HCT116 (cell line): ENCODE results near the gene GSTM3. TPM values are rescaled to one million over a fixed set of nuclear protein-coding genes. Genes with fewer than 3 reads are reported as not detected.

Experiments
- ATAC-seq: fragments of 200-7000 bp; cut with Tn5 transposase; 2 replicates; pipeline ENCODE4 v1.9.1; 2020; ENCODE audit warnings: mild to moderate bottlenecking, moderate library complexity
- BruUV-seq: library from RNA; stranded (reverse); fragments of 400-500 nt; replicated peaks from 2 replicates; lab custom pipeline; 2021; lab: Mats Ljungman, UMichigan
- CTCF ChIA-PET: fragments of 300-600 bp; sonication (Branson Sonifier 250); formaldehyde crosslinking; loops from one replicate; lab custom pipeline; 2021; ENCODE audit warnings: antibody characterized with exemption; lab: Charles Lee
- POLR2A ChIA-PET: fragments of 300-600, 350-600 bp; sonication (Branson Sonifier 250); formaldehyde crosslinking; loops from one replicate; lab custom pipeline; 2021; ENCODE audit warnings: antibody characterized with exemption; lab: Charles Lee
- RAD21 ChIA-PET, 2 experiments: fragments of 300-600 bp; sonication (Branson Sonifier 250); formaldehyde crosslinking; loops; one replicate each; lab custom pipeline; 2023; ENCODE audit warnings: low total read pairs in 2 of 2; ENCODE audit not compliant: uncharacterized antibody in 2 of 2, unreplicated experiment in 2 of 2, low non-redundant PET in 1 of 2; lab: Charles Lee
- DNase-seq: peaks from one replicate; pipeline ENCODE4 v3.0.0-alpha.2; 2010; ENCODE audit warnings: low read depth, low spot score
- H2AFZ ChIP-seq: fragments of 200-600 bp; shearing (Covaris generic), sonication (generic); 2 replicates; pipeline ENCODE4 v1.6.1; 2017; ENCODE audit warnings: low read depth, mixed run types, mixed read lengths, antibody characterized with exemption, low read length; ENCODE audit not compliant: poor library complexity, severe bottlenecking
- H3K27ac ChIP-seq: 2 replicates; pipeline ENCODE4 v1.5.1; 2012; ENCODE audit warnings: low read depth, low read length
- H3K27me3 ChIP-seq: fragments of 200-600 bp; sonication (generic); 2 replicates; pipeline ENCODE4 v1.6.1; 2016; ENCODE audit warnings: mixed run types, low read length, mixed read lengths; ENCODE audit not compliant: insufficient read depth
- H3K36me3 ChIP-seq, 2 experiments: fragments of 200-500 bp in 1 of 2; fragments of 200-600 bp in 1 of 2; sonication (Bioruptor generic) in 1 of 2; sonication (generic) in 1 of 2; 2 replicates each; pipeline versions ENCODE4 v1.5.1 to v1.6.1; 2014 to 2016; ENCODE audit warnings: low read length in 2 of 2, inconsistent platforms in 1 of 2, mixed read lengths in 1 of 2, mixed run types in 1 of 2; ENCODE audit not compliant: insufficient read depth in 2 of 2, control insufficient read depth in 1 of 2
- H3K4me1 ChIP-seq, 2 experiments: fragments of 200-600 bp in 1 of 2; sonication (generic) in 1 of 2; 2 replicates each; pipeline versions ENCODE4 v1.5.1 to v1.6.1; 2012 to 2017; ENCODE audit warnings: low read length in 2 of 2, inconsistent platforms in 1 of 2, mild to moderate bottlenecking in 1 of 2, mixed read lengths in 1 of 2, mixed run types in 1 of 2, moderate library complexity in 1 of 2; ENCODE audit not compliant: insufficient read depth in 2 of 2, control insufficient read depth in 1 of 2
- H3K4me2 ChIP-seq: fragments of 200-600 bp; sonication (generic); 2 replicates; pipeline ENCODE4 v1.6.1; 2017; ENCODE audit warnings: mixed run types, low read length, mixed read lengths
- H3K4me3 ChIP-seq, 2 experiments: fragments of 200-600 bp in 1 of 2; sonication (generic) in 1 of 2; replicated peaks in 1 of 2; 2 replicates each; pipeline ENCODE4 v1.5.1; 2011 to 2016; ENCODE audit warnings: low read length in 2 of 2, control low read depth in 1 of 2, low read depth in 1 of 2, mild to moderate bottlenecking in 1 of 2, mixed read lengths in 1 of 2, mixed run types in 1 of 2
- H3K79me2 ChIP-seq: fragments of 200-600 bp; sonication (generic); 2 replicates; pipeline ENCODE4 v1.6.1; 2017; ENCODE audit warnings: mild to moderate bottlenecking, mixed run types, low read length, moderate library complexity, mixed read lengths; ENCODE audit not compliant: insufficient read depth
- H3K9ac ChIP-seq: fragments of 200-600 bp; sonication (generic); 2 replicates; pipeline ENCODE4 v1.6.1; 2016; ENCODE audit warnings: low read length, mixed read lengths
- H3K9me2 ChIP-seq: fragments of 200-600 bp; sonication (generic), shearing (Covaris generic); 2 replicates; pipeline ENCODE4 v1.6.1; 2017; ENCODE audit warnings: mixed run types, mild to moderate bottlenecking, moderate library complexity; ENCODE audit not compliant: insufficient read depth
- H3K9me3 ChIP-seq, 2 experiments: fragments of 200-500 bp in 1 of 2; fragments of 200-600 bp in 1 of 2; sonication (Bioruptor generic) in 1 of 2; sonication (generic) in 1 of 2; 2 replicates each; pipeline ENCODE4 v1.6.1; 2014 to 2017; ENCODE audit warnings: low read length in 2 of 2, mixed read lengths in 2 of 2, inconsistent platforms in 1 of 2, low read depth in 1 of 2, mild to moderate bottlenecking in 1 of 2, mixed run types in 1 of 2, moderate library complexity in 1 of 2; ENCODE audit not compliant: control insufficient read depth in 1 of 2, insufficient read depth in 1 of 2
- H4K20me1 ChIP-seq: fragments of 200-600 bp; sonication (generic), shearing (Covaris generic); 2 replicates; pipeline ENCODE4 v1.6.1; 2017; ENCODE audit warnings: mixed run types, mild to moderate bottlenecking, moderate library complexity; ENCODE audit not compliant: insufficient read depth
- CBX3 ChIP-seq: IDR thresholded peaks from 2 replicates; pipeline ENCODE4 v1.6.1; 2012; ENCODE audit warnings: low read depth
- CTCF ChIP-seq, 3 experiments: fragments of 200-600 bp in 1 of 3; sonication (generic) in 1 of 3; IDR thresholded peaks in 2 of 3; conservative IDR thresholded peaks in 1 of 3; 2 replicates each; pipeline ENCODE4 v1.5.1; 2012 to 2017; ENCODE audit warnings: low read depth in 2 of 3, low read length in 2 of 3, antibody characterized with exemption in 1 of 3, borderline replicate concordance in 1 of 3, control low read depth in 1 of 3, mild to moderate bottlenecking in 1 of 3, mixed read lengths in 1 of 3, mixed run types in 1 of 3, moderate library complexity in 1 of 3; ENCODE audit not compliant: insufficient read depth in 1 of 3
- EGR1 ChIP-seq: IDR thresholded peaks from 2 replicates; pipeline ENCODE4 v1.6.1; 2012; ENCODE audit warnings: low read depth
- POLR2A ChIP-seq: IDR thresholded peaks from 2 replicates; pipeline ENCODE4 v1.7.0; 2011; ENCODE audit warnings: borderline replicate concordance; ENCODE audit not compliant: insufficient read depth, insufficient read length; ENCODE audit errors: extremely low read depth
- RAD21 ChIP-seq: IDR thresholded peaks from 2 replicates; pipeline ENCODE4 v1.6.1; 2012; ENCODE audit warnings: low read depth, mild to moderate bottlenecking
- REST ChIP-seq: IDR thresholded peaks from 2 replicates; pipeline ENCODE4 v1.6.1; 2012; ENCODE audit warnings: low read depth
- SIN3A ChIP-seq: IDR thresholded peaks from 2 replicates; pipeline ENCODE4 v1.6.1; 2012; ENCODE audit warnings: low read depth
- SRF ChIP-seq: IDR thresholded peaks from 2 replicates; pipeline ENCODE4 v1.6.1; 2012; ENCODE audit warnings: low read depth
- YY1 ChIP-seq: IDR thresholded peaks from 2 replicates; pipeline ENCODE4 v1.6.1; 2011; ENCODE audit warnings: low read length, low read depth, moderate library complexity, mild to moderate bottlenecking; ENCODE audit not compliant: insufficient replicate concordance; ENCODE audit errors: extremely low read depth
- ZFX ChIP-seq: fragments of 450-650 bp; IDR thresholded peaks from 2 replicates; pipeline ENCODE4 v1.6.1; 2017
- intact Hi-C: fragments of 100-400 bp; cut with micrococcal nuclease; formaldehyde crosslinking; loops from 2 replicates; pipeline ENCODE4 v1.10.0; 2022
- total RNA-seq: library from RNA; stranded (reverse); gene quantifications from one replicate; pipeline ENCODE4 v1.2.1, GENCODE V29; 2021; ENCODE audit not compliant: unreplicated experiment

Gene GSTM3
- total RNA-seq, 1 experiment from 2014 or later: 0.39 TPM

GRCh38 chr1:109776206-109776835 lies 35.5 kb upstream of the GSTM3 start:
- H3K4me1 ChIP-seq: peaks cover 0 to 13% of the 10 kb centered on the region in 2 experiments; a peak in 2 of 4 replicates
- H3K79me2 ChIP-seq: no peaks in the 10 kb centered on the region
- no peaks in the 10 kb centered on the region for H4K20me1 ChIP-seq
- no peak overlapping the region for H3K4me2 ChIP-seq
- no peak overlapping the region for H3K9ac ChIP-seq
- H3K9me2 ChIP-seq: no peaks in the 10 kb centered on the region
- ChIA-PET RAD21 (interaction anchor here (0.7 to 7.9 kb wide), 5 partner anchors 12 to 208 kb away, joined by 3 to 56 read pairs (median 5); partner anchors contain the start of gene AHCYL1 (in 2 of the 2)), CTCF (interaction anchor here (1.0 to 19.5 kb wide), 12 partner anchors 10 to 684 kb away, joined by 3 to 396 read pairs (median 4); partner anchors contain the start of gene AHCYL1), POLR2A (interaction anchor here (1.4 kb wide), 1 partner anchor 208 kb away, joined by 18 read pairs; the partner anchor contains the start of gene AHCYL1)
- no peak overlapping the region for H2AFZ ChIP-seq
- intact Hi-C loops: no loop called here
- H3K27me3 ChIP-seq: no peaks in the 10 kb centered on the region
- no peak for DNase-seq
- no peaks in the 10 kb centered on the region for H3K36me3 ChIP-seq
- TF ChIP-seq RAD21 (no peak), POLR2A (no peak), CTCF (IDR thresholded peaks at IDR 0.05 in 2 of 3, conservative IDR thresholded peaks at IDR 0.05 in 1 of 3; ENCODE audit: borderline replicate concordance in 1 of 3, insufficient read depth in 1 of 3, low read depth in 2 of 3, low read length in 2 of 3) (no peak), SRF (no peak), CBX3 (no peak), EGR1 (no peak), YY1 (no peak), REST (no peak), SIN3A (no peak), ZFX (no peak)
- BruUV-seq: no TSS peak
- no peak overlapping the region for H3K27ac ChIP-seq
- H3K4me3 ChIP-seq: no peak overlapping the region
- H3K9me3 ChIP-seq: peaks cover 0 to 5% of the 10 kb centered on the region in 2 experiments; a peak in 1 of 4 replicates
- peak; percentile 3; the same call in 1 of the 2 replicates for ATAC-seq
